Measurements from ENCODE around the gene C17orf113.

DNA sequence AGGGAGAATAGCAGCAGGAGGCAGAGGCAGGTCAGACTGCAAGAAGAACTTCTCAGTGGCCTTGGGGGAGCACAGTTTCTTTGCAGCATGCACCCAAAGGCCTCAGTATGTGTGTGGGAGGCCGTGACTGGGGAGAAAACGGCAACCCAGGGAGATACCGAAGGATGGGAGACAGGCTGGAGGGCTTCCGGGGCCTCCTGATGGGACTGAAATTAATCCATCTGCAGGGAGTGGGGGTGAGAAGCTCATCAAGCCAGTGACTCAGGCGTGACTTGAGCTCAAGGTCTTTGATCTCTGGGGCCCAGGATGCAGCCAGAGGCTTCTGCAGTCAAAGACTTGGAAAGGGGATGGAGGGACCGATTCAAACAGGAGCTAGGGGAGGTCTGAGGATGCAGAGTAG, 5.1 kb upstream of the C17orf113 start:
- TF ChIP-seq CTCF (IDR thresholded peaks at IDR 0.05) (no peak), ZFX (IDR thresholded peaks at IDR 0.05; ENCODE audit: borderline replicate concordance) (no peak)

Measured in 22Rv1 (cell line).